AG10803 (cell line): Measurements from ENCODE around the gene SPNS2.

ENCODE experiments used
- DNase-seq: peaks from one replicate; pipeline ENCODE4 v3.0.0; 2010; ENCODE audit warnings: low read depth
- H3K4me3 ChIP-seq: 2 replicates; pipeline ENCODE4 v1.5.1; 2011; ENCODE audit warnings: mild to moderate bottlenecking, low read length, control low read depth
- TF ChIP-seq, protein P1 (sequence below): conservative IDR thresholded peaks from 2 replicates; pipeline ENCODE4 v1.5.1; 2011; ENCODE audit warnings: mild to moderate bottlenecking, low read length, control low read depth, inconsistent platforms

The SPNS2 gene

GRCh38 chr17:4535667-4536258 is 37.1 kb downstream of the SPNS2 start:
- TF ChIP-seq, protein P1, sequence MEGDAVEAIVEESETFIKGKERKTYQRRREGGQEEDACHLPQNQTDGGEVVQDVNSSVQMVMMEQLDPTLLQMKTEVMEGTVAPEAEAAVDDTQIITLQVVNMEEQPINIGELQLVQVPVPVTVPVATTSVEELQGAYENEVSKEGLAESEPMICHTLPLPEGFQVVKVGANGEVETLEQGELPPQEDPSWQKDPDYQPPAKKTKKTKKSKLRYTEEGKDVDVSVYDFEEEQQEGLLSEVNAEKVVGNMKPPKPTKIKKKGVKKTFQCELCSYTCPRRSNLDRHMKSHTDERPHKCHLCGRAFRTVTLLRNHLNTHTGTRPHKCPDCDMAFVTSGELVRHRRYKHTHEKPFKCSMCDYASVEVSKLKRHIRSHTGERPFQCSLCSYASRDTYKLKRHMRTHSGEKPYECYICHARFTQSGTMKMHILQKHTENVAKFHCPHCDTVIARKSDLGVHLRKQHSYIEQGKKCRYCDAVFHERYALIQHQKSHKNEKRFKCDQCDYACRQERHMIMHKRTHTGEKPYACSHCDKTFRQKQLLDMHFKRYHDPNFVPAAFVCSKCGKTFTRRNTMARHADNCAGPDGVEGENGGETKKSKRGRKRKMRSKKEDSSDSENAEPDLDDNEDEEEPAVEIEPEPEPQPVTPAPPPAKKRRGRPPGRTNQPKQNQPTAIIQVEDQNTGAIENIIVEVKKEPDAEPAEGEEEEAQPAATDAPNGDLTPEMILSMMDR = no peak
- H3K4me3 ChIP-seq = no peak overlapping the region
- DNase-seq = no peak

GRCh38 chr17:4536259-4536741 is 37.6 kb downstream of the SPNS2 start:
- DNase-seq = no peak
- TF ChIP-seq, protein P1 = no peak
- H3K4me3 ChIP-seq = no peak overlapping the region

DNA sequence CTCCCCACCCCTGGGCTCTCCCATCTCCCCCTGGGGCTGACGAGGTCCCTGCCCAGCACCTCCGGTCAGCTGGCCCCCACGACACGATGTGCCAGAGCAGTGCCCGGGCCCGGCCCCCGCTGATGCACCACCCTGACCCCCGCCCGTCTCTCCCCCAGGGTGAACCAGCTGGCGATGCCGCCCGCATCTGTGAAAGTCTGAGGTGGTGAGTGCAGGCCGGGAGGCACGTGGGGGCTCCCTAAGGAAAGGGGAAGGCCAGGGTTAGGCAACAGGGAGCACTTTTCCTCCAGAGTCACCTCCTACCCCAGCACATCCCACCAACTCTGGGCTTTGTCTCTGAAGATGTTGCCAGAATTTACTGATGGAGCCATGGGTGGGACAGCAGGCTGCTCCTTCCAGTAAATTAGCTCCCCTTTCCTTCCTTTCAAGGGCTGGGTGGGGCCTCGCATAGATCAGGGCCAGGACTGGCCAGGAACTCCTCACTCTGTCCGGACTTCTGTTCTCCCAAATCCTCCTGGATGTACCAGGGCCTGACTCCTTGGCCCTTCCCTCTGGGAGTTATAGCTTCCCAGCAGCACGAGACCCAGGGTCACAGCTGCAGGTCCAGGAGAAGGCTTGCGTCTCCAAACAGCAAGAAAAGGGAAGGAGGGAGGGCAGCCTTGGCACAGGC is 38.2 kb downstream of the SPNS2 start:
- DNase-seq = peak; percentile 25
- TF ChIP-seq, protein P1 = no peak
- no peak overlapping the region for H3K4me3 ChIP-seq

DNA sequence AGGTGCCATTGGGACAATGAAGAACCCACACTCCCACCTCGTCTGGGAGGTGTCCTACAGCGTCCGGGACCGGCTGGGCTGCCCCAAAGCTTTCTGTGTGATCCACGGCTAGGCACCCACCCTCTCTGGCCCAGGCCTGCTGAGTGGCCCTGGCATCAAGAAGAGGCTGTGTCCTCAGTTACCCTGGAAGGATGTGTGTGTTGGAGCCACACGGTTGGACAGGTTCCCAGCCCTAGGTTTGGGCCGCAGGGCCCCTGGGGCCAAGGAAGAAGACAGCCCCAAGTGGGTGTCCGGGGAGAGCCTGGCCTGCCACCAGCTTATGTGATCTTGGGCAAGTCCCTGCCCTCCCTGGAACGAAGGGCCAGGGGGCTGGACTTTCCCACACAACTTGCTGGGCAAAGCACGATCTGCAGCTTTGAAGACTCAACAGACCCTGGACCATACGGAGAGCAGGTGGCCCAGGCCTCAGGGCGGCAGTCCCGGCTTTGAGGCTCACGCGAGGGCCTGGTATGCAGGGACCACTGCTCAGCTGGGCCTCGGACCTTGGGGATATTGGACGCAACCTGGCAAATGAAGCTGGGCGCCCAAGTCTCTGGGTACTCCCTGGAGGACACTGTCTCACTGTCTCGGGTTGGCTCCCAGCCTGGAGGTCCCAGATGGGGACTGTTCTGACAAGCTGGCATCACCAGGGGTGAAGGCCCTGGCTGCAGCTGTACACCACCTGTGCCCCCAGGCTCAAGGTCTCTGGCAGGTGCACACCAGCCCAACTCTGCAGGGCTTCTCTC is 39.0 kb downstream of the SPNS2 start:
- no peak for DNase-seq
- TF ChIP-seq, protein P1 = no peak
- no peak overlapping the region for H3K4me3 ChIP-seq

DNA sequence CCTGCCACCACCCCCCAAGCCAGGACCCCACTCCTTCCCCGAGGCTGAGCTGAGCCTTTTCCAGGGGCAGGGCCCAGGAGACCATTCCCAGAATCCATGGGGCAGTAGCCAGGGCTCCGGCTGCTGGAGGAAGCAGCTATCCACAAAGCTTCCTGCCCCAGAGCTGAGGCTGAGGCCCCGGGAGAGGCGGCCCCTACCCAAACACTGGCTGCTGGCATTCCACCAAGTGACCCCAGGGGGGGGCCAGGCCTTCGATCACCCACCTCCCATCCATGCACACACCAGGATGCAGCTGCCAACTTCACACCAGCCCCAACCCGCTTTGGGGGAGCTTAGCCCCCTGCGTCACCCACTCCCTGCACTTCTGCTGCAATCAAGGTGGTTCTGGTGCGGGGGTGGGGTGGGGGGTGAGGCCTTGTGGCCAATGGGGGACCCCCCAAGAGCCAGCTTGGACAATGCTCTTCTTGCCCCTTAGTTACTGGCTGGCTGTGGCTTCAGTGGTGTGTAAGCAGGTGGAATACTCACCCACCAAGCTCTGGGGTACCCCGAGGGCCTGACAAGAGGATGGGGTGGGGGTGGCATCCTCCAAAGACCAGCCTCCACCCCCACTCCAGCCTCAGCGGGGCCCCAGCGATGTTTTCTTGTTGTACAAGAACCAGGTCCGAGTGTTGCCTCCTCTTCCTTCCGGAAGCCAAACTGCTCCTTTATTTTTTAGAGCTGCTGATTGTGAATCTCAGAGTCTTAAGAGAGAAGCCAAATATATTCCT is 39.7 kb downstream of the SPNS2 start:
- TF ChIP-seq, protein P1 = no peak
- no peak for DNase-seq
- H3K4me3 ChIP-seq = no peak overlapping the region

DNA sequence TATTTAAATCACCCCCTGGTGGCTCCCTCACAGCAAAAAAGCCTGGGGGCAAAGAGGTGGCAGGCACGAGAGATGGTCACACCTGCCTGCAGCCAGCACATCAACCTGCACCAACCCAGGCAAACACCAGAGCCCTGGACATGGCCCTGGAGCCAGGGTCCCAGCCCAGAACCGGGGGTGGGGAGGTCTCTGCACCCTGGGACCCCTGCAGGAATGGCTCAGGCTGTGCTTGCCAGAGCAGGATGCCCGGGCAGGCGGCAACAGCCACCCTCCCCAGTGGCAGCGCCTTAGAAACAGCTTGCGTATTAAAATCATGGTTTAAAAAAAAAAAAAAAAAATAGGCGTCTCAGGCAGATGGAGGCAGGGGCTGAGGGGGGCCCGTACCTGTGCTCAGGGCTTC is 40.3 kb downstream of the SPNS2 start:
- TF ChIP-seq, protein P1 = no peak
- no peak overlapping the region for H3K4me3 ChIP-seq
- DNase-seq = no peak
